COLO668 (cell line): ENCODE results near the gene FOXL1.

Experiments
- DNase-seq: peaks from one replicate; lab custom pipeline; 2025; ENCODE audit not compliant: unreplicated experiment; lab: John Stamatoyannopoulos, UW

The FOXL1 gene

GRCh38 chr16:86630471-86630870 lies 52.1 kb downstream of the FOXL1 start:
- no peak for DNase-seq

- no peak for DNase-seq
These were observed 53.1 kb downstream of the FOXL1 start for GRCh38 chr16:86631444-86631843.
